Superior temporal gyrus (tissue), 1 donor: ENCODE measurements around the gene OR4E2.
"Not testable (repeated sequence)": the region's sequence is repeated elsewhere in the genome, so short reads cannot be mapped to it uniquely, and the experiment has no call there.

Source experiments
- DNase-seq: peaks from one replicate; pipeline ENCODE4 v3.0.0-alpha.2; 2016; ENCODE audit errors: extremely low spot score

The OR4E2 gene

GRCh38 chr14:21697662-21698061 lies 44.0 kb downstream of the OR4E2 start:
- DNase-seq: not testable (repeated sequence)

DNA sequence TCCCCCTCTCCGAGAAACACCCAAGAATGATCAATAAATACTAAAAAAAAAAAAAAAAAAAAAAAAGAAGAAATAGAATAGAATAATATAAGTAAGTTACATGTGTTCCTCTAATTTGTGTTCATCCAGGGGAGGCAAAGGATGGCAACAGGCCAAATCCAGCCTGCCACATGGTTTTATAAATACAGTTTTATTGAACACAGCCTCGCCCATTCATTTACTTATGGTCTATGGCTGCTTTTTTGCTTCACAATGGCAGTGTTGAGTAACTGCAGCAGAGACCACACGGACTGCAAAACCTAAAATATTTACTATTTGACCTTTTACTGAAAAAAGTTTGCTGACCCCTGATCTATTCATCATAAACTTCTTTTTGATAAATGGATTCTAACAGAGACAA lies 44.9 kb downstream of the OR4E2 start:
- not testable (repeated sequence) for DNase-seq

DNA sequence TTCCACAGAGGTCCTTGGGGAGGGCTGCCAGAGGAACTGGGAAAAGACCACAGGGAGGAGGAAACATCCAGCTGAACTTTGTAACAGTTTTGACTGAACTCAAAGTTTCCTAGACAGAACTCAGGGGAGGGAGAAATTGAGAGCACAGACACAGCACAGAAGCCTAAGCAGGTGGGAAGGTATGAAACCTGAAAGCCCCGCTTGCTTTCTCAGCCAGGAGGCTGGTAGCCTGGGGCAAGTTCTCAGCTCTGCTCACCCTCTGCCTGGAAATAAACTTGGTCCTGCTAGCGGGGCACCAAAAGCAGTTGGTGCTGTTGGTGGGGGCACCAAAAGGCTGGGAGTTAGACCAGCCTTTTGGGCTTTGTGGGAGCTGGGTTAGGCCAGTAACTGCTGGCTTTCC lies 45.9 kb downstream of the OR4E2 start:
- DNase-seq: no peak

DNA sequence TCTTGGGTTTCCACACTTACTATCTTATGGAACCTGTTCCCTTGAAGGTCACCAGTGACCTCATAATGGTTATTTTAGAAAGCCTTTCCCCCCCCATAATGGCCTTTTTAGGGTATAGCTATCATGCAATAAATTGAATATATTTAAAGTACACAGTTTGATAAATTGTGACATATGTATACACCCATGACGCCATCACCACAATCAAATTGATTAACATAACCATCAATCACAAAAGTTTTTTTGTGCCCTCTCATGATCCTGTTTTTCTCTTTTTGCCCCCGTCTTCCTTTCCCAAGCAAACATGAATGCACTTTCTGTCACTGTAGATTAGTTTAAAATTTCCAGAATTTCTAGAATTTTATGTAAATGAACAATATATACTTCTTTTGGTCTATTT lies 48.7 kb downstream of the OR4E2 start:
- DNase-seq: no peak

DNA sequence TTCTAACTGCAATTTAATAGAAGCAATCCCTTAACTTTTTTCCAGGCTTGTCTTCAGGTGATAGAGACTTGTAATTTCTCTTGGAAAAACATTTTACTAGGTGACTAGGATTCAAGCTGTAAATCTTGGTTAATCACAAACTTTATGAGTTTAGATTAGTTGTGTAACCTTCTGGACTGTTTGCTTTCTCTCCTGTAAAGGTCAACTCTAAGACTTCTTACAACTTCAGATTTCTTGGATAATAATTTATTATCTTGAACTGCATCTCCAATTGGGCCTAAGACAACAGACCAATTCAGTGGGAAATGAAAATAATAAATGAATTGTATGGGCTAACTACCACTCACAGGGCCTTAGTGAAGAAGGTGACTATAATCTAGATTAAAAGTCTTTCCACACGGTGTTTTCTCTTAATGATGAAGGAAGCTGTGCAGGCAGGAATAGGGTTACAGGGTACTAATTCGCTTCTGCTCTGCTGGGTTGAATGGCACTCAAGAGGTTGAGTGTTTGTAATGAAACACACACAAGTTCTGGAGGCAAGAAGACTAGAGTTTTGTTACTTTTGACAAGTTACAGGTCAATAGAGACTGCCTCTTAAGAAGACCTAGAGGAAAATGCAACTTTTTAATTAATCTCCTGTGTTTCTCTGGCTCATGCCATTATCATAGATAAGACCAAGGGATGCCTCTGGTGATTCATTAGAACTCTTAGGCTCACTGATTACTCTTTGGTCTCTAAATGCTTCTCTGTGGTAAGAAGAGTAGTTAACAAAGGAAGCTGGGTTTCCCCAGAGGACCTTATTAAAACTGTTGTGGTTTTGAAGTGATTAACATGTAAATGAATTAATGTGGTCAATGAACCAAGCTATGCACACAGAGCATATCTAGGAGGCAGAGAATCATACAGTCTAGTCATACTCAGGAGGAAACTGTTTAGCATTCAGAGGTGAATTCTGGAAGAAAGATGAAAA lies 50.0 kb downstream of the OR4E2 start:
- no peak for DNase-seq

- DNase-seq: no peak
Measured at GRCh38 chr14:21704338-21704737, 50.7 kb downstream of the OR4E2 start.

GRCh38 chr14:21711360-21711961 lies 57.8 kb downstream of the OR4E2 start:
- peak; percentile 70 for DNase-seq

DNA sequence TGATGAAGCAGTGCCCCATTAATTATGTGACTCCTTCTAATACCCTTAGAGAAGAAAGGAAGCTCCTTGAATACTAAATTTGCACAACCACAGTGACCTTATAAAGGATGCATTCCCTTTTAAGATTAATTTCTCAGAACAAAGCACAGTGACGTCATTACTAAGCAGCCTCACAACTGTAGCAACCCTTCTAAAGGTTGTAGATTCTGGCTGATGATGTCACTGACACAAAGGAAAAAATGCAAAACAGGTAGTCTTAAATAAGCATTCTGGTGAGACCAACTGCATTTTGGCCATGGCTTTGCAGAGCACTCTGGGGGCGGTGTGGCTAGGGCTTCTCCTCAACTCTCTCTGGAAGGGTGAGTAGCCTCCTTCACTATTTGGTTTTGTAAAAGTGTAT lies 58.4 kb downstream of the OR4E2 start:
- no peak for DNase-seq

DNA sequence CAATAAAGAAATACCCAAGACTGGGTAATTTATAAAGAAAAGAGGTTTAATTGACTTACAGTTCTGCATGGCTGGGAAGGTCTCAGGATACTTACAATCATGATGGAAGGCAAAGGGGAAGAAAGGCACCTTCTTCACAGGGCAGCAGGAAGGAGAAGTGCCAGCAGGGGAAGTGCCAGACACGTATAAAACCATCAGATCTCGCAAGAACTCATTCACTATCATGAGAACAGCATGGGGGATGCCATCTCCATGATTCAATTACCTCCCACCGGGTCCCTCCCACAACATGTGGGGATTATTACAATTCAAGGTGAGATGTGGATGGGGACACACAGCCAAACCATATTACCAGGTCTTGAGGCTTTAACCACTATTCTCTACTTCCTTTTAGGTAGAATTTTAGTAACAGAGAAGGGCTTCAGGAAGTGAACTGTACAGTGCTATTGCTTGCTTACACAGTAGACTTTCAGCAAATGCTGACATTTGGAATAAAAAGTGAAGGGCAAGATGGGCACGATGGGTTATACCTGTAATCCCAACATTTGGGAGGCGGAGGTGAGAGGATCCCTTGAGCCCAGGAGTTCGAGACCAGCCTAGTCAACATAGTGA lies 60.8 kb downstream of the OR4E2 start:
- DNase-seq: no peak
